HUES48 (cell line): Measurements from ENCODE around the gene CD99L2.
A peak's percentile ranks its signal among the peaks of the same experiment; 100 is the strongest.

Experiments used
- H3K27ac ChIP-seq: one replicate; pipeline ENCODE4 v1.7.0; 2013; ENCODE audit warnings: low read depth, low read length, inconsistent platforms
- H3K27me3 ChIP-seq: 2 replicates; pipeline ENCODE4 v1.6.1; 2013; ENCODE audit warnings: mild to moderate bottlenecking, low read length; ENCODE audit not compliant: control insufficient read depth, insufficient read depth
- H3K36me3 ChIP-seq: 2 replicates; pipeline ENCODE4 v1.6.1; 2013; ENCODE audit warnings: low read length; ENCODE audit not compliant: control insufficient read depth, insufficient read depth
- H3K4me1 ChIP-seq: 2 replicates; pipeline ENCODE4 v1.6.1; 2013; ENCODE audit warnings: mild to moderate bottlenecking, low read length; ENCODE audit not compliant: control insufficient read depth, insufficient read depth
- H3K4me3 ChIP-seq: 2 replicates; pipeline ENCODE4 v1.5.1; 2013; ENCODE audit warnings: mild to moderate bottlenecking, low read depth, low read length
- H3K9ac ChIP-seq: 2 replicates; pipeline ENCODE4 v1.6.1; 2013; ENCODE audit warnings: mild to moderate bottlenecking, low read depth, low read length, moderate library complexity
- H3K9me3 ChIP-seq: 2 replicates; pipeline ENCODE4 v1.6.1; 2013; ENCODE audit warnings: low read length; ENCODE audit not compliant: control insufficient read depth, insufficient read depth

CD99L2 gene

DNA sequence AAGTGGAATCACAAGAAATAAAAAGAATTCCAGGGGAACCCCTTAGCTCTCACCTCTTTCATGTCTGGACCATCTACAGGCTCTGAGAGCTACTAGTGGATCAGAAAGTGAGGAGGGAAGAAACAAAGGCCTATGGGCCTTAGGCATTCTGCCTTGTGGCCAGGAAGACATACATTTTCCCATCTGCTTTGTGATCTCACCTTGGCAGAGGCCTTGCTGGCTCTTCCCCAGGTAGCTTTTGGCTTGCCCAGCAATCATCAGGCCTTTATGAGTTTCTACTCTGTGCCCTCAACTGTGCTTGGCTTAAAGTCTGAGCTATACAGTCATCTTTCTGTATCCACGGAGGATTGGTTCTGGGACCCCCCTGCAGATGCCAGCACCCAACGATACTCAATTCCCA lies 28.3 kb upstream of the CD99L2 start:
- no peaks in the 10 kb centered on the region for H3K27me3 ChIP-seq
- H3K27ac ChIP-seq, result no peak overlapping the region
- no peaks in the 10 kb centered on the region for H3K36me3 ChIP-seq
- no peak overlapping the region for H3K4me3 ChIP-seq
- 0 out of 2 replicates have a peak, but pooled peaks cover 3% of the 10 kb centered on the region for H3K4me1 ChIP-seq
- peaks cover 10% of the 10 kb centered on the region for H3K9me3 ChIP-seq
- H3K9ac ChIP-seq, result no peak overlapping the region

DNA sequence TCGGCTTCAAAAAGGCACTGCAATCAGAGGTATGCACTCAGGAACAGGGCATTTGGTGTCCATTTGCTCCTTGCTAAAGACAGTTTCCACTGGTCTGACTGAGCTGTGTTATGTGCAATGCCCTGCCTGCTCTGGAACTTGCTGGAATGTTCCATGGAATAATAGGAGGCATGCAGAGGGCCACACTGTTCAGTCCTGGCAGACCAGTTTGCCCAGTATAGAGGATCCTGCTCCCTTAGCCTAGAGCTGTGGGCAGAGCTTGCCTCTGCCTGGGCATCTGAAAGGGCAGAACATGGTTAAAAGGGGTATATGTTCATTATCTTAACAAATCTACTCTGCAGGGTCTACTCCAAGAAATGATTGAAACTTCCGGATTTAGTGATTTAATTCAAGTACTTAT lies 27.8 kb upstream of the CD99L2 start:
- no peak overlapping the region for H3K27ac ChIP-seq

DNA sequence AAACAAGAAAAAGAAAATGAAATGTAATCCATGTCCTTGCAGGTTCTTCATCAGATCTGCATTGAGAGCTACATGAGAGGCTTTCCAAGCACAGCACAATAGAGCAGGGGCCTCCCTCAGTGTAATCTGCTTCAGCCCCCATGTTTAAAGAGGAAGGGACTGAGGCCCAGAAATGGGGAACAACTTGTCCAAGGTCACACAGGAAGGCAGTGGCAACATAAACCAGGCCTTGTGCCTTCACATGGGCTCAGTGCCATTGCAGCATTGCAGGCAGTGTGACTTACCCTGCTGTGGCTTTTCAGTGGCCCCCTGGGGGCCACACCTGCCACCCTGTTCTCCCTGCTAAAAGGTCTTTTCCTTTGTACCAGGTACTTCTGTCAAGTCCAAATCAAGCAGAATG lies 20.9 kb upstream of the CD99L2 start:
- no peak overlapping the region for H3K27ac ChIP-seq
- H3K9me3 ChIP-seq, result peaks cover 12% of the 10 kb centered on the region
- no peak overlapping the region for H3K9ac ChIP-seq
- no peak overlapping the region for H3K4me3 ChIP-seq
- H3K36me3 ChIP-seq, result no peaks in the 10 kb centered on the region
- no peaks in the 10 kb centered on the region for H3K4me1 ChIP-seq
- no peaks in the 10 kb centered on the region for H3K27me3 ChIP-seq

More for the DNA sequence above, 27.8 kb upstream of the CD99L2 start:
- no peaks in the 10 kb centered on the region for H3K27me3 ChIP-seq
- H3K4me1 ChIP-seq, result 0 out of 2 replicates have a peak, but pooled peaks cover 3% of the 10 kb centered on the region
- H3K9me3 ChIP-seq, result peaks cover 10% of the 10 kb centered on the region
- H3K36me3 ChIP-seq, result no peaks in the 10 kb centered on the region
- no peak overlapping the region for H3K9ac ChIP-seq
- H3K4me3 ChIP-seq, result no peak overlapping the region

DNA sequence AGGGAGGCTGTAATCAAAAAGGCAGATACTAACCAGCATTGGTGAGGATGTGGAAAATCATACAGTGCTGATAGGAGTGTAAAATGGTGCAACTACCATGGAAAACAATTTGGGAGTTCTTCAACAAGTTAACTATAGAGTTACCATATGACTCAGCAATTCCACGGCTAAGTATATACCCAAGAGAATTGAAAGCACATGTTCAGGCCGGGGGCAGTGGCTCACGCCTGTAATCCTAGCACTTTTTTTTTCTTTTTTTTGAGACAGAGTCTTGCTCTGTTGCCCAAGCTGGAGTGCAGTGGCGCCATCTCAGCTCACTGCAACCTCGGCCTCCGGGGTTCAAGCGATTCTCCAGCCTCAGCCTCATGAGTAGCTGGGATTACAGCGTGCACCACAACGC lies 15.0 kb upstream of the CD99L2 start:
- peaks cover 2% of the 10 kb centered on the region; the same call in 1 of the 2 replicates for H3K9me3 ChIP-seq
- no peaks in the 10 kb centered on the region for H3K27me3 ChIP-seq
- H3K9ac ChIP-seq, result no peak overlapping the region
- H3K4me3 ChIP-seq, result no peak overlapping the region
- H3K27ac ChIP-seq, result no peak overlapping the region
- no peaks in the 10 kb centered on the region for H3K36me3 ChIP-seq
- H3K4me1 ChIP-seq, result no peaks in the 10 kb centered on the region

DNA sequence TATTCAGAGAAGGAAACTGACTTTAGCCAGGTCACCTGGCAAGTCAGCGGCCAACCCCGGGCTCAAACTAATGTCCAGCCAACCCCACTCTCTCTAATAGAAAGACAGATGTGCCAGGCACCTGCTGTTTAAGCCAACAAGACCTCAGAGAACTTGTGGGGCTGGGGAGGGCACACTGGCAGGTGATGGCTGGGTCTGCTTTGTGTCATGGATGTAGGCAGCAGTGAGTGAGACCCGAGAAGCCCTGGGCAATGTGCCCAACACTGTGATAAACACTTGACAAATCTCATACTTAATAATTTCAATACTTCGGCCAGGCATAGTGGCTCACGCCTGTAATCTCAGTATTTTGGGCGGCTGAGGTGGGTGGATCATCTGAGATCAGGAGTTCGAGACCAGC lies 9.0 kb upstream of the CD99L2 start:
- Histone ChIP-seq H3K9me3 (peaks cover 6% of the 10 kb centered on the region; the same call in 1 of the 2 replicates), H3K36me3 (no peaks in the 10 kb centered on the region), H3K9ac (no peak overlapping the region), H3K4me3 (no peak overlapping the region), H3K4me1 (peaks cover 24% of the 10 kb centered on the region), H3K27ac (no peak overlapping the region), H3K27me3 (no peaks in the 10 kb centered on the region)

DNA sequence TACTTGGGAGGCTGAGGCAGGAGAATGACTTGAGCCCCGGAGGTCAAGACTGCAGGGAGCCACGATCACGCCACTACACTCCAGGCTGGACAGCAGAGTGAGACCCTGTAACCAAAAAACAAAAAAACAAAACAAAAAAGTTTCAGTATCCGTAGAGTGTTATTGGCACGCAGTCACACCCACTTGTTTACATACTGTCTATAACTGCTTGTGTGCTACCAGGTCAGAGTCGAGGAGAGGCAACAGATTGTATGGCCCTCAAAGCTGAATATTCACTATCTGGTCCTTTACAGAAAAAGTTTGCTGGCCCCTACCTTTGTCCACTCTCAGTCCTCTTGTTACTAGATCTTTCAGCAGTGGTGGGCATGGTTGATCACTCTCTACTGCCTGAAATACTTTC lies 8.2 kb upstream of the CD99L2 start:
- H3K4me3 ChIP-seq, result no peak overlapping the region
- H3K27me3 ChIP-seq, result no peaks in the 10 kb centered on the region
- H3K36me3 ChIP-seq, result no peaks in the 10 kb centered on the region
- peaks cover 29% of the 10 kb centered on the region for H3K4me1 ChIP-seq
- H3K9ac ChIP-seq, result no peak overlapping the region
- H3K9me3 ChIP-seq, result peaks cover 6% of the 10 kb centered on the region; the same call in 1 of the 2 replicates
- no peak overlapping the region for H3K27ac ChIP-seq

DNA sequence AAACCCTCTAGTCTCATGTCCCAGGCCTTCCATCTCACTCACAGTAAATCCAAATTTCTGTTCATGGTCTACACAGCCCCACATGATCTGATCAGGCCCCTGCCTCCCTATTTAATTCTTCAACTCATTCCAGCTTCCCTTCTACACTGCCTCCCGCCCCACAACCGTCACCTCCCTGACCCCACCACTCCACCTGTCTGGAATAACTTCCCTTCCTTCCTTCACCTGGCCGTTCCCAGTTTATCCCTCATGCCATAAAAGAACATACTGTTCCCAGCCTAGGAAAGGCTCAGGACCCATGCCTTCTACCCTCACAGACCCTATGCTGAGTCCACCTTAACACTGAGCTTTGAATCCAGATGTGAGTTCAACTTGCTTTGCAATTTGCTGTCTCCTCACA lies 6.8 kb upstream of the CD99L2 start:
- Histone ChIP-seq H3K4me1 (peaks cover 40% of the 10 kb centered on the region), H3K4me3 (no peak overlapping the region), H3K36me3 (no peaks in the 10 kb centered on the region), H3K27ac (no peak overlapping the region), H3K9ac (no peak overlapping the region), H3K9me3 (peaks cover 6% of the 10 kb centered on the region; the same call in 1 of the 2 replicates), H3K27me3 (no peaks in the 10 kb centered on the region)

DNA sequence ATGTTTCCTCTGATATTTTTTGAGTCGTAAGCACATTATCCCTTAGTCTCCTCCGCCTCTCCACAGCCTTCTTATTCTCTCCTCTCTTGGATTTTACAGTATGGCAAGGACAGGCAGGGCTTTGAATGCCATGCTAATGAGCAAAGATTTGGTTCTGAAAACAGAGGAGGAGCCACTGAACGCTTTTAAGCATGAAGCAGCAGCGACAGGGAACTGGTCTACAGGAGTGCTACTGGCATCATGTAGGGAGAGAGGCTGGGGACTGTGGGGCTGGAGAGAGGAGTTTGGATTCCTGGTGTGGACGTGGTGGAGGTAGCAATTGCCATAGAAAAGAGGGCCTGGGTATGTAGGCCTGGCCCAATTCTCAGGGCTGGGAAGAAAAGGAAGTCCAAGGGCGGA lies 4.6 kb upstream of the CD99L2 start:
- H3K9ac ChIP-seq, result peak overlapping the region; percentile 80
- H3K4me3 ChIP-seq, result peak overlapping the region; percentile 60
- H3K4me1 ChIP-seq, result peaks cover 48% of the 10 kb centered on the region
- no peaks in the 10 kb centered on the region for H3K36me3 ChIP-seq
- H3K27ac ChIP-seq, result peak overlapping the region; percentile 98
- peaks cover 6% of the 10 kb centered on the region; the same call in 1 of the 2 replicates for H3K9me3 ChIP-seq
- H3K27me3 ChIP-seq, result no peaks in the 10 kb centered on the region

DNA sequence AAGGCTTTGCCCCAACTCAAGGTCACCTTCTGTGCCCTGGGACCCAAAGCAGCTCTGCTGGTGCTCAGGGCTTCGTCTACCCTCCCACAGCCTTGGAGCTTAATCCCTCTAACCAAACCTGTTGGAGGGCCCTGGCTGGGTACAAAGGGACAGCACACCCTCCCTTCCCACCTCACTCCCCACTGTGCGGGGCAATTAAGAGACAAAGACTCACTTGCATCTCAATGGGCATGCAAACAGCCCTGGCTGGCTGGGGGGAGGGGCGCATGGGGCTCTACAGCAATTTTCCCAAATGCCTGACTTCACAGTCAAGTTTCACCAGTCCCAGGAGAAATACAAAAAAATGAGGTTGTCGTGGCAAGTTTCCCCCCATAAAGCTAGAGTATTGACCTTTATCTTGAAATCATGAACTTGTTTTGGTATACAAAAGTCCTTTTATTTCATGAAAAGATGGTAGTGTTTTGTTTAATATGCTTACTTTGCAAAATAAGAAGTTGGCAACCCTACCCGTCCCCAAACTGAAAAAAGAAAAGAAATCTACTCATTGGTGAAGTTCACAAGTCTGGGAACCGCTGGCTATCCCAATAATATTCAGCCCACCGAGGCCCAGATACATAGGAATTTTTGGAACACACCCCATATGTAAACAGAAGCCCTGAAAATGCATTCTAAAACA lies 4.1 kb upstream of the CD99L2 start:
- peaks cover 6% of the 10 kb centered on the region; the same call in 1 of the 2 replicates for H3K9me3 ChIP-seq
- no peaks in the 10 kb centered on the region for H3K27me3 ChIP-seq
- H3K9ac ChIP-seq, result peak overlapping the region; percentile 80
- H3K4me3 ChIP-seq, result peak overlapping the region; percentile 60
- H3K27ac ChIP-seq, result peak overlapping the region; percentile 98
- H3K4me1 ChIP-seq, result peaks cover 48% of the 10 kb centered on the region
- H3K36me3 ChIP-seq, result no peaks in the 10 kb centered on the region

DNA sequence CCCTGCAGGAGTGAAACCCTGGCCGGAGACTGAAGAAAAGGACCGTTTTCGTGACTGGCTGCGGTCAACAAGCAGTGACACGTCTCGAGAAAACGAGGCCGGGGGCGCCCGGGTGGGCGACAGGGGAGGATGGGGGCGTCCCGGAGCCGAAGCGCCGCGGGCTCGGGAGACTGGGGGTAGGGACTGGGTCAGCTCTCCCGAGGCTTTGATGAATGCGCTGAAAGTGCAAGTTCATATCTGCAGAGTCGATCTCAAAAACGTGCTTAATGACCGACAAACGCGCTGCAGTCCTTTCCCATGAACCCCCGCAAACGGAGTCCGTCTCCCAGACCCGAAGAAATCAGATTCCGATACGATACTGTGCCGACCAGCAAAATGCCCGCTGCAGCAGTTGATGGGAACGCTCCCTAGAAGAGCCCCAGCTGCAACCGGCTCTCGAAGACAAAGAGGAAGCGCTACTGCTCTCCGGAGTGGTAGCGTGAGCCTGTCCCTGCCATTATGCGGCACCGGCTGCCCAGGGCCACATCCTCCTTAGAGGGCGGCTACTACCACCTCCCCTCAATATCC lies 806 bp upstream of the CD99L2 start:
- no peaks in the 10 kb centered on the region for H3K27me3 ChIP-seq
- 0 out of 2 replicates have a peak, but pooled peaks cover 5% of the 10 kb centered on the region for H3K36me3 ChIP-seq
- H3K9ac ChIP-seq, result peak overlapping the region; percentile 71
- peaks cover 9% of the 10 kb centered on the region; the same call in 1 of the 2 replicates for H3K9me3 ChIP-seq
- H3K27ac ChIP-seq, result peak overlapping the region; percentile 72
- H3K4me1 ChIP-seq, result peaks cover 44% of the 10 kb centered on the region
- H3K4me3 ChIP-seq, result peak overlapping the region; percentile 77
